Mesothelial cell of epicardium (in vitro differentiated cells): Measurements from ENCODE around the gene CAMK2G. TPM values are rescaled to one million over a fixed set of nuclear protein-coding genes. Genes with fewer than 3 reads are reported as not detected.

Experiments used
- DNase-seq, 2 experiments: peaks; one replicate each; pipeline ENCODE4 v3.0.0; 2021; ENCODE audit warnings: low spot score in 2 of 2; ENCODE audit not compliant: unreplicated experiment in 2 of 2
- H3K27ac Mint-ChIP-seq: 2 replicates; pipeline ENCODE4 v1.8.0; 2021; ENCODE audit warnings: mixed read lengths
- H3K27me3 Mint-ChIP-seq: 2 replicates; pipeline ENCODE4 v1.8.0; 2021; ENCODE audit warnings: low read depth, mixed read lengths
- H3K36me3 Mint-ChIP-seq: 2 replicates; pipeline ENCODE4 v1.8.0; 2021; ENCODE audit warnings: mixed read lengths
- H3K4me1 Mint-ChIP-seq: 2 replicates; pipeline ENCODE4 v1.8.0; 2021; ENCODE audit warnings: mixed read lengths
- H3K4me3 Mint-ChIP-seq: 2 replicates; pipeline ENCODE4 v1.8.0; 2021; ENCODE audit warnings: mild to moderate bottlenecking, moderate library complexity, mixed read lengths
- H3K9me3 Mint-ChIP-seq: 2 replicates; pipeline ENCODE4 v1.8.0; 2021; ENCODE audit warnings: mixed read lengths
- CTCF ChIP-seq: fragments of 200-600 bp; sonication (generic); IDR thresholded peaks from one replicate; pipeline ENCODE4 v1.5.0; 2021; ENCODE audit warnings: antibody characterized with exemption; ENCODE audit not compliant: unreplicated experiment
- total RNA-seq: library from RNA; stranded (reverse); gene quantifications from 3 replicates; pipeline ENCODE4 v1.2.1, GENCODE V29; 2021

CAMK2G gene
- total RNA-seq, 1 donor from 2014 or later, result 28.3 TPM

DNA sequence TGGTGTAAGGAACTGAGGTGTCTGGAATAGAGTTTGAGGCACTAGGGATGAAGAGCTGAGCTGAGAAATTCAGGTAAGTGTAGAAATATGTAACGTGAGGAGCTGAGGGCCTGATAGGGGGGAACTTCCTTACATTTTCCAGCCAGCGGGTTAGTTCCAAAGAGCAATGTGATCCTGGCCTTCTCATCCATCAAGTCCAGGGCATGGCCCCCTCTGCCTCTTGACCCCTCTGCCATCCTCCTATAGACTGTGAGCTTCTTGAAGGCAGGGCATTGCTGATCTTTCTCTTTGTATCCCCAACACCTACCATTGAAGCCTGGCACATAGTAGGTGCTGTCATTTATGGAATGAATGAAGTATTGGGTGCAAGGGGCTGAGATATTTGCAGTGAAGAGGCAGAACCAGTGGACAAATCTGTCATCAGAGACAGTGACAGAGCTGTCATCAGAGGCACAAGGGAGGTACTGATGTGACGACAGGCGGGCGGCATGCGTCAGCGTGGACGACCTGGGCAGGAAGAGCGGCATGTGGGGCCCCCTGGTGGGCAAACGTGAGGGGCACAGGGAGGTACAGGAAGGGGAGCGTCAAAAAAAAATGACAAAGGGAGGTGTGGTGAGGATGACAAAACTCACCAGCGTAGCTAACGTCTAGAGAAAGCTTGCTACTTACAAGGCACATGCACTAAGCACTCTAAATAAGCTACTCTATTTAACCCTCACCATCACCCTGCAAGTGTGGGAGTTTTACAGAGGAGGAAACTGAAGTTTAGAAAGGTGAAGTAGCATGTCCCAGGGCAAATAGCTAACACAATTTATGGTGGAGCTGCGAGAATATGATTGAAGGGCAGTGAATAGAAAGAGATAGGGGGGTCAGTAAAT, 5.2 kb upstream of the CAMK2G start:
- H3K4me3 Mint-ChIP-seq, result no peak overlapping the region
- H3K4me1 Mint-ChIP-seq, result peaks cover 16% of the 10 kb centered on the region
- peak; percentile 82 for TF ChIP-seq CTCF
- peak in 1 of 2 experiments; percentile 74 for DNase-seq
- H3K27ac Mint-ChIP-seq, result no peak overlapping the region
- H3K36me3 Mint-ChIP-seq, result no peaks in the 10 kb centered on the region
- peaks cover 2% of the 10 kb centered on the region for H3K27me3 Mint-ChIP-seq
- H3K9me3 Mint-ChIP-seq, result no peaks in the 10 kb centered on the region

GRCh38 chr10:73878365-73878764, 4.0 kb upstream of the CAMK2G start:
- TF ChIP-seq CTCF, result no peak
- H3K4me3 Mint-ChIP-seq, result no peak overlapping the region
- H3K9me3 Mint-ChIP-seq, result no peaks in the 10 kb centered on the region
- no peak overlapping the region for H3K27ac Mint-ChIP-seq
- no peaks in the 10 kb centered on the region for H3K36me3 Mint-ChIP-seq
- peaks cover 16% of the 10 kb centered on the region for H3K4me1 Mint-ChIP-seq
- H3K27me3 Mint-ChIP-seq, result peaks cover 2% of the 10 kb centered on the region
- DNase-seq, result no peak

GRCh38 chr10:73877533-73878160, 3.3 kb upstream of the CAMK2G start:
- no peak for DNase-seq
- H3K9me3 Mint-ChIP-seq, result no peaks in the 10 kb centered on the region
- peaks cover 2% of the 10 kb centered on the region for H3K27me3 Mint-ChIP-seq
- no peak for TF ChIP-seq CTCF
- H3K36me3 Mint-ChIP-seq, result no peaks in the 10 kb centered on the region
- peaks cover 22% of the 10 kb centered on the region for H3K4me1 Mint-ChIP-seq
- H3K4me3 Mint-ChIP-seq, result no peak overlapping the region
- H3K27ac Mint-ChIP-seq, result no peak overlapping the region

DNA sequence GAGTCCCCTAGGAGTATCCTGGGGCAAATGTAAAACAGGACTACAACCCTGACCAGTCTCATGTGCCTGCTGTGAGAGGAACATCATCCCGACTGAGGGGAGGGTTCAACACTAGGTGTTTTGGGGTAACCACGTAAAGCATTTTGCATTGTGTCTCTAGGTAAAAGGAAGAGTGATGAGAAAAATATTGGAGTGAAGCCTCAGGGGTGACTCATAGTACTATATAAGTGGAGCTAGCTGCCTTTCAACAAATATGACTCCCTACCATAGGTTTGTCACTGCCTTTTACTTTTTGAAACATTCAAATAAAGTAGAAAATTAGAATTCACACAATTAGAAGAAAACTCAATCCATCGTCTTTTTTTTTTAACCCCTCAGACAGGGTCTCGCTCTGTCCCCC, 2.6 kb upstream of the CAMK2G start:
- Mint-ChIP-seq H3K36me3 (no peaks in the 10 kb centered on the region), H3K4me3 (no peak overlapping the region), H3K27ac (no peak overlapping the region), H3K9me3 (no peaks in the 10 kb centered on the region), H3K4me1 (peaks cover 25% of the 10 kb centered on the region), H3K27me3 (peaks cover 2% of the 10 kb centered on the region)
- DNase-seq, result no peak
- no peak for TF ChIP-seq CTCF

GRCh38 chr10:73876566-73876965, 2.2 kb upstream of the CAMK2G start:
- H3K4me3 Mint-ChIP-seq, result no peak overlapping the region
- DNase-seq, result no peak
- H3K9me3 Mint-ChIP-seq, result no peaks in the 10 kb centered on the region
- peaks cover 2% of the 10 kb centered on the region for H3K27me3 Mint-ChIP-seq
- peaks cover under 1% of the 10 kb centered on the region for H3K36me3 Mint-ChIP-seq
- peaks cover 25% of the 10 kb centered on the region for H3K4me1 Mint-ChIP-seq
- no peak for TF ChIP-seq CTCF
- H3K27ac Mint-ChIP-seq, result no peak overlapping the region
